OCI-LY3 (cell line): ENCODE data around the gene OSCP1.

Experiments
- H2AFZ ChIP-seq: fragments of 200-600, 300-600 bp; shearing (Covaris generic); 2 replicates; pipeline ENCODE4 v1.6.0; 2014; ENCODE audit warnings: antibody characterized with exemption, low read depth, low read length
- H3K27ac ChIP-seq: fragments of 200-600, 300-600 bp; sonication (generic); 2 replicates; pipeline ENCODE4 v1.5.1; 2014; ENCODE audit warnings: mild to moderate bottlenecking, low read length, moderate library complexity, mixed read lengths
- H3K27me3 ChIP-seq: fragments of 200-600, 300-600 bp; sonication (generic); 2 replicates; pipeline ENCODE4 v1.6.1; 2014; ENCODE audit warnings: low read depth, low read length, mixed read lengths
- H3K36me3 ChIP-seq: fragments of 200-600, 300-600 bp; sonication (generic); replicated peaks from 2 replicates; pipeline ENCODE3; 2014; ENCODE audit warnings: low read depth, low read length, mixed read lengths
- H3K4me1 ChIP-seq: fragments of 300-600, 200-600 bp; sonication (generic); 2 replicates; pipeline ENCODE4 v1.6.1; 2014; ENCODE audit warnings: low read length, mixed read lengths
- H3K4me2 ChIP-seq: fragments of 200-600, 300-600 bp; sonication (generic); 2 replicates; pipeline ENCODE4 v1.6.1; 2014; ENCODE audit warnings: low read length, mixed read lengths
- H3K4me3 ChIP-seq: fragments of 300-600, 200-600 bp; sonication (generic); 2 replicates; pipeline ENCODE4 v1.5.1; 2014; ENCODE audit warnings: antibody characterized with exemption, mild to moderate bottlenecking, low read length, moderate library complexity
- H3K79me2 ChIP-seq: fragments of 300-600, 200-600 bp; shearing (Covaris generic); 2 replicates; pipeline ENCODE4 v1.6.1; 2014; ENCODE audit warnings: mild to moderate bottlenecking, low read length, mixed read lengths
- H3K9ac ChIP-seq: fragments of 300-600, 200-600 bp; shearing (Covaris generic); 2 replicates; pipeline ENCODE4 v1.6.0; 2014; ENCODE audit warnings: mild to moderate bottlenecking, low read length, moderate library complexity
- H3K9me3 ChIP-seq: fragments of 200-600, 300-600 bp; shearing (Covaris generic); 2 replicates; pipeline ENCODE4 v1.6.1; 2014; ENCODE audit warnings: low read length, mixed read lengths; ENCODE audit not compliant: insufficient read depth
- H4K20me1 ChIP-seq: fragments of 200-600, 300-600 bp; sonication (generic); 2 replicates; pipeline ENCODE4 v1.6.1; 2016; ENCODE audit warnings: low read length, mixed read lengths; ENCODE audit not compliant: insufficient read depth
- CTCF ChIP-seq: fragments of 200-600, 300-600 bp; sonication (generic); IDR thresholded peaks from 2 replicates; pipeline ENCODE4 v1.5.1; 2014; ENCODE audit warnings: antibody characterized with exemption, low read length, low read depth
- EZH2phosphoT487 ChIP-seq: fragments of 200-600 bp; shearing (Covaris generic); IDR thresholded peaks from 2 replicates; pipeline ENCODE4 v1.6.1; 2018; ENCODE audit warnings: antibody characterized with exemption, mixed run types, low read depth

The OSCP1 gene

DNA sequence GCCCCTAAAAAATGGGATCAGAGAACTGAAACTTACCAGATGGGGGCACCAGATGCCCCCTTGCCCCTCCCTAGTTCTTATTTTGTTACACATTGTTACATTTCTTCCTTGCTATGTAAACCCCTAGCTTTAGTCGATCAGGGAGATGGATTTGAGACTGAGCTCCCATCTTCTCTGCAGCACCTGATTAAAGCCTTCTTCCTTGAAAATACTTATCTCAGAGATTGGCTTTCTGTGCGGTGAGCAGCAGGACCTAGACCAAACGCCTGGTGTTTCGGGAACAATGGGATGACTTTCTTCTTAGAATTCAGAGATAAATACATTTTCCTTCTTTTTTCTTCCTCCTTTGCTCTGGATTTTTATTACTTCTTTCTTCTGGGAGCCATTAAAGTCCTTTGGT, 35.9 kb downstream of the OSCP1 start:
- Histone ChIP-seq H3K4me1 (no peaks in the 10 kb centered on the region; the same call in 1 of the 2 replicates), H2AFZ (no peak overlapping the region), H3K36me3 (no peaks in the 10 kb centered on the region), H3K9ac (no peak overlapping the region), H3K27ac (no peak overlapping the region), H3K4me3 (no peak overlapping the region), H3K79me2 (no peaks in the 10 kb centered on the region), H3K27me3 (no peaks in the 10 kb centered on the region), H4K20me1 (no peaks in the 10 kb centered on the region), H3K4me2 (no peak overlapping the region), H3K9me3 (no peaks in the 10 kb centered on the region)
- TF ChIP-seq CTCF (no peak), EZH2phosphoT487 (no peak)

DNA sequence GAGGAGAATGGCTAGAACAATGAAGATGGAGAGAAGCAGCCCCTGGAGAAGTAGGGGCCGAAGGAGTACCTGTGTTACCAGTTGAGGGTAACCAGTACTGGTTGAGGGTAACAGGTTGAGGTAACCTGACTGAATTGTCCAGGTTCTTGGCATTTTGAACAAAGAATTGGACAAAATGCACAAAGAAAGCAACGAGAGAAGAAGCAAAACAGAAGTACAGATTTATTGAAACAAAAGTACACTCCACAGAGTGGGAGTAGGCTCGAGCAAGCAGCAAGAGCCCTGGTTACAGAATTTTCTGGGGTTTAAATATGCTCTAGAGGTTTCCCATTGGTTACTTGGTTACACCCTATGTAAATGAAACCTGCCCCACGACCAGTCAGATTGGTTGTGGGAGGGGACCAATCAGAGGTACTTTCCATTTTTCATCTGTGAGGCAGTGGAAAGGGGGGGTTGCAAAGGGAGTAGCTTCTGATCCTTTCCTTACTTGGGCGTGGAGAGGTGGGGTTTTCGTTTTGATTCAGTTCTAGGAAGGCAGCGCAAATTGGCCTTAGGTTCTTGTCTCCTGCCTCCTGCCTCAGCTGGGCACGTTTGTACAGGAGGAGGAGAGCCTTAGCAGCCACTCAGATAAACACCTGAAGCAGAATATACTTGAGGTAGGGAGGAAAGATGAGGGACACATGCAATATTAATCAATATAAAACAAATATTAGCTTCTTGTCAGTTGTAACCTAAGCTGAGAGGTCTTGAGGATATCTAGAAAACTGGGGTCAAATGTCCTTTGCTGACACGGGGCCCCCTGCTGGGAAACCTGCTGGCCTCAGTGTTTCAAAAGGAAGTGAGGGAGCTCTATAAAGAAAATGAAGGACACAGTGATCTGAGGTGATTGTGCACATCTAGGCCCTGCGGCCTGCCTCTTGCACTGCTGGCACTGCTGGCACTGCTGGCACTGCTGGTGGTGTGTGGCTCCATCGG, 38.3 kb downstream of the OSCP1 start:
- no peak overlapping the region for H3K9ac ChIP-seq
- TF ChIP-seq EZH2phosphoT487 (no peak), CTCF (no peak)
- no peak overlapping the region for H3K4me2 ChIP-seq
- no peaks in the 10 kb centered on the region for H4K20me1 ChIP-seq
- no peaks in the 10 kb centered on the region for H3K9me3 ChIP-seq
- H3K36me3 ChIP-seq, result no peaks in the 10 kb centered on the region
- no peak overlapping the region for H3K27ac ChIP-seq
- H3K27me3 ChIP-seq, result no peaks in the 10 kb centered on the region
- H3K4me3 ChIP-seq, result no peak overlapping the region
- H3K79me2 ChIP-seq, result no peaks in the 10 kb centered on the region
- H3K4me1 ChIP-seq, result no peaks in the 10 kb centered on the region; the same call in 1 of the 2 replicates
- no peak overlapping the region for H2AFZ ChIP-seq

DNA sequence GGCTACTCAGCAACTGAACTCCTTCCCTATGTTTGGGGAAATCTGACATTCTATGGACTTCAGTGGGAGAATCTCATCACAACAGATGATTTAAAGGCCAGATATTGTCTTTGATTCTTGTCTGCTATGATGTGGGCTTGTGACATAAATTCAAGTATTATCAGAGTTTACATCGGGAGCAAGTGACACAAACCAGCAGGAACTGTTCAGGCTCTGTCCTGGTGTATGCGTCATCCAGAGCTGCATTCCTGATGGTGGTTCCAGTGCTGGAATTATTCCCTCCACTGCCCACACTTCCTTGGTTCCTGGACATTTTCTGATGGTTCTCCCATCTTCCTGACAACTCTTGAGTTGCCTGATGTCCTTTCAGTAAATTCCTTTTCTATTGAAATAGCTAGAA, 41.8 kb downstream of the OSCP1 start:
- Histone ChIP-seq H3K4me3 (no peak overlapping the region), H3K9me3 (no peaks in the 10 kb centered on the region), H2AFZ (no peak overlapping the region), H3K4me1 (no peaks in the 10 kb centered on the region; the same call in 1 of the 2 replicates), H3K9ac (no peak overlapping the region), H3K4me2 (no peak overlapping the region), H3K27me3 (no peaks in the 10 kb centered on the region), H4K20me1 (no peaks in the 10 kb centered on the region), H3K27ac (no peak overlapping the region), H3K36me3 (no peaks in the 10 kb centered on the region), H3K79me2 (no peaks in the 10 kb centered on the region)
- TF ChIP-seq CTCF (no peak), EZH2phosphoT487 (no peak)

DNA sequence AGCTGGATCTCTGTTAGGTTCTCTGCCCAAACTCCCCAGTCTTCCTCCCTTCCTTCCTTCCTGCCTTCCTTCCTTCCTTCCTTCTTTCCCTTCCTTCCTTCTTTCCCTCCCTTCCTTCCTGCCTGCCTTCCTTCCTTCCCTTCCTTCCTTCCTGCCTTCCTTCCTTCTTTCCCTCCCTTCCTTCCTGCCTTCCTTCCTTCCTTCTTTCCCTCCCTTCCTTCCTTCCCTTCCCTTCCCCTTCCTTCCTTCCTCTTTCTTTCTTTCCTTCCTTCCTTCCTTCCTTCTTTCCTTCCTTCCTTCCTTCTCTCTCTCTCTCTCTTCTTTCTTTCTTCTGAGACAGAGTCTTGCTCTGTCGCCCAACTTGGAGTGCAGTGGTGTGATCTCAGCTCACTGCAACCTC, 43.8 kb downstream of the OSCP1 start:
- Histone ChIP-seq H4K20me1 (no peaks in the 10 kb centered on the region), H3K9me3 (no peaks in the 10 kb centered on the region), H3K4me1 (no peaks in the 10 kb centered on the region), H3K27ac (no peak overlapping the region), H3K4me3 (no peak overlapping the region), H2AFZ (no peak overlapping the region), H3K36me3 (no peaks in the 10 kb centered on the region), H3K9ac (no peak overlapping the region), H3K4me2 (no peak overlapping the region), H3K27me3 (no peaks in the 10 kb centered on the region), H3K79me2 (no peaks in the 10 kb centered on the region)
- TF ChIP-seq CTCF (no peak), EZH2phosphoT487 (no peak)
